ENCODE data around the gene ILDR1.

DNA sequence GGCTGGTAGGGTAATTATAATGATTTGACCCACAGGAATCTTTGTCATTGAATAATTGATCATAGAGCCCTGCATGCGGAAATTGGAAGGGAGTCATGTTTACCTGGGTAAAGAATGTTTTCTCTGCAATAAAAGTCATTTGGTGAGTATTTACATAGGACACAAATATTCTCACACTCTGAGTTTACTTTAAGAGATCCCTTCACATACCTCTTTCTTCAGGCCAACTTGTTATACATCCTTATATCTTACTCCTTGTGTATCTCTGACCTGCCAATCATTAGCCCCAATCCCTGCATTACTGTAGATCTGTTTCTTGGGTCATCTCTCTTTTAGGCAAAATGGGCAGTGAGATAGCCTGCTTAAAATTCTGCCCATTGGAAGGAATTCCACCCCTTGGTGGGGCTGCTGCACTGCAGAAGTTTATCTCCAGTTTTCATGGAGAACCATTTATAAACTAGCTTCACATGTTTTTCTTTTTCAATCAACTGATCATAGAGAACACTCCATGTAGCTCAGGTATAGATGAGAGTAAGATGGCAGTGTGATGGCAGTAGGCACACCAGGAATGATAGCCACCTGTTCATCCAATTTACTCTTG is 46.2 kb downstream of the ILDR1 start:
- no peak for TF ChIP-seq ZNF274 (IDR thresholded peaks at IDR 0.05; ENCODE audit: low read depth, low read length)
- no peak for TF ChIP-seq YY1 (IDR thresholded peaks at IDR 0.05; ENCODE audit: insufficient read depth, insufficient read length)
